Measurements from ENCODE around the gene OR6M1. TPM values are rescaled to one million over a fixed set of nuclear protein-coding genes. Genes with fewer than 3 reads are reported as not detected.

The OR6M1 gene
- total RNA-seq, 2 experiments from 2014 or later, result not detected

DNA sequence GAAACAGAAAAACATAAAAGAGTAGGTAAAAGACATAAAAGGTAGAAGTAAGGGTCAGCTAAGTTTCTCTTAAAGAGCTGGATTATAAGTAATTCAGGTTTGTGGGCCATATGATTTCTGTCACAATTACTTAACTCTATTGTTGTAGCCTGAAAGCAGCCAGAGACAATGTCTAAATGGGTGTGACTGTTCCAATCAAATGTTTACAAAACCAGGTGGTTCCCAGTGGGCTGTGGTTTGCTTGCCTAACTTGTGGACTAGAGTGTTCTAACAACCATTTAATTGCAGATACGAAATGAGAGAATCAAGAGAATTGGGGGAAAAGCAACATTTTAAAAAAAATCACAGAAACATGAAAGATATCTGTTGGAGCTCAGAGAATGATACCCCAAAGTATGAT is 22.6 kb downstream of the OR6M1 start:
- no peak overlapping the region for H3K27ac ChIP-seq (ENCODE audit: low read depth, low read length, poor library complexity, severe bottlenecking)
- no peaks in the 10 kb centered on the region for H4K20me1 ChIP-seq (ENCODE audit: insufficient read depth, low read length)
- intact Hi-C loops (cut with micrococcal nuclease; ENCODE audit: unreplicated experiment), result no loop called here
- no TSS peak for BruUV-seq (replicated peaks)
- H3K36me3 ChIP-seq (ENCODE audit: insufficient read depth, low read length), result no peaks in the 10 kb centered on the region
- no peaks in the 10 kb centered on the region for H3K9me2 ChIP-seq (ENCODE audit: insufficient read depth, low read length)
- ChIA-PET CTCF (ENCODE audit: unreplicated experiment) (no interaction called here), POLR2A (interaction anchor here (0.9 to 1.3 kb wide), 2 partner anchors 18 to 40 kb away, joined by 3 to 4 read pairs; no protein-coding TSS in a partner anchor)
- DNase-seq (ENCODE audit: low spot score), result no peak
- H2AFZ ChIP-seq (ENCODE audit: low read length), result no peak overlapping the region
- no peak overlapping the region for H3K4me2 ChIP-seq (ENCODE audit: low read length)
- H3K4me1 ChIP-seq (ENCODE audit: insufficient read depth, low read length, poor library complexity, severe bottlenecking), result no peaks in the 10 kb centered on the region
- TF ChIP-seq EZH2phosphoT487 (IDR thresholded peaks at IDR 0.05; ENCODE audit: borderline replicate concordance, low read depth, low read length), result no peak
- TF ChIP-seq, protein P1, sequence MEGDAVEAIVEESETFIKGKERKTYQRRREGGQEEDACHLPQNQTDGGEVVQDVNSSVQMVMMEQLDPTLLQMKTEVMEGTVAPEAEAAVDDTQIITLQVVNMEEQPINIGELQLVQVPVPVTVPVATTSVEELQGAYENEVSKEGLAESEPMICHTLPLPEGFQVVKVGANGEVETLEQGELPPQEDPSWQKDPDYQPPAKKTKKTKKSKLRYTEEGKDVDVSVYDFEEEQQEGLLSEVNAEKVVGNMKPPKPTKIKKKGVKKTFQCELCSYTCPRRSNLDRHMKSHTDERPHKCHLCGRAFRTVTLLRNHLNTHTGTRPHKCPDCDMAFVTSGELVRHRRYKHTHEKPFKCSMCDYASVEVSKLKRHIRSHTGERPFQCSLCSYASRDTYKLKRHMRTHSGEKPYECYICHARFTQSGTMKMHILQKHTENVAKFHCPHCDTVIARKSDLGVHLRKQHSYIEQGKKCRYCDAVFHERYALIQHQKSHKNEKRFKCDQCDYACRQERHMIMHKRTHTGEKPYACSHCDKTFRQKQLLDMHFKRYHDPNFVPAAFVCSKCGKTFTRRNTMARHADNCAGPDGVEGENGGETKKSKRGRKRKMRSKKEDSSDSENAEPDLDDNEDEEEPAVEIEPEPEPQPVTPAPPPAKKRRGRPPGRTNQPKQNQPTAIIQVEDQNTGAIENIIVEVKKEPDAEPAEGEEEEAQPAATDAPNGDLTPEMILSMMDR (conservative IDR thresholded peaks at IDR 0.05; ENCODE audit: low read length), result no peak
- no peaks in the 10 kb centered on the region for H3K9me3 ChIP-seq (ENCODE audit: low read length)
- no peak overlapping the region for H3K4me3 ChIP-seq (ENCODE audit: low read depth, low read length, poor library complexity, severe bottlenecking)
- no peaks in the 10 kb centered on the region for H3K79me2 ChIP-seq (ENCODE audit: insufficient read depth, low read depth, low read length)

DNA sequence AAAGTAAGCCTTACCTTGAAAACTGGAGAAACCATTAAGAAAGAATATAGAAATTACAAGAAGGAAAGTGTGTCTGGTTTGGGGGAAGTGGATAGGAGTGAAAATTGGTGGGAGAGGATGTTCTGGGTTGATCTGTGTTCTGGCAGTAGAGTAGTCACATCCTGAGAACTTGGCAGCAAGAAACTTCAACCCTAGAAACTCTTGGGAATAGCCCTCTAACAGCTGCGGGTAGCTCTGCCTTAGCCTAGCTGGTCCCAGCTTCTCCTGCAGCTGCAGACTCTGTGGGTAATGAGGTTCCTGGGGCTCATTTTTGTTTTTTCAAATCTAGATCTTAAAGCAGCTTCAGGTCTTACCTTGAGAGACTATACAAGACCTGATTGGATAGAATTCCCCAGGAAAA is 27.6 kb downstream of the OR6M1 start:
- Histone ChIP-seq H3K4me2 (ENCODE audit: low read length) (no peak overlapping the region), H3K9me3 (ENCODE audit: low read length) (no peaks in the 10 kb centered on the region), H3K79me2 (ENCODE audit: insufficient read depth, low read depth, low read length) (no peaks in the 10 kb centered on the region), H3K4me3 (ENCODE audit: low read depth, low read length, poor library complexity, severe bottlenecking) (no peak overlapping the region), H4K20me1 (ENCODE audit: insufficient read depth, low read length) (no peaks in the 10 kb centered on the region), H2AFZ (ENCODE audit: low read length) (no peak overlapping the region), H3K4me1 (ENCODE audit: insufficient read depth, low read length, poor library complexity, severe bottlenecking) (no peaks in the 10 kb centered on the region), H3K27ac (ENCODE audit: low read depth, low read length, poor library complexity, severe bottlenecking) (no peak overlapping the region), H3K36me3 (ENCODE audit: insufficient read depth, low read length) (no peaks in the 10 kb centered on the region), H3K9me2 (ENCODE audit: insufficient read depth, low read length) (0 out of 2 replicates have a peak, but pooled peaks cover 3% of the 10 kb centered on the region)
- BruUV-seq (replicated peaks), result no TSS peak
- TF ChIP-seq EZH2phosphoT487 (IDR thresholded peaks at IDR 0.05; ENCODE audit: borderline replicate concordance, low read depth, low read length), result no peak
- TF ChIP-seq, protein P1 (conservative IDR thresholded peaks at IDR 0.05; ENCODE audit: low read length), result no peak
- ChIA-PET POLR2A (no interaction called here), CTCF (ENCODE audit: unreplicated experiment) (no interaction called here)
- DNase-seq (ENCODE audit: low spot score), result no peak
- intact Hi-C loops (cut with micrococcal nuclease; ENCODE audit: unreplicated experiment), result no loop called here

GRCh38 chr11:123775715-123776549 is 30.2 kb downstream of the OR6M1 start:
- Histone ChIP-seq H3K27ac (ENCODE audit: low read depth, low read length, poor library complexity, severe bottlenecking) (no peak overlapping the region), H4K20me1 (ENCODE audit: insufficient read depth, low read length) (no peaks in the 10 kb centered on the region), H3K9me2 (ENCODE audit: insufficient read depth, low read length) (0 out of 2 replicates have a peak, but pooled peaks cover 3% of the 10 kb centered on the region), H3K9me3 (ENCODE audit: low read length) (no peaks in the 10 kb centered on the region), H3K4me2 (ENCODE audit: low read length) (no peak overlapping the region), H3K36me3 (ENCODE audit: insufficient read depth, low read length) (no peaks in the 10 kb centered on the region), H2AFZ (ENCODE audit: low read length) (no peak overlapping the region), H3K4me1 (ENCODE audit: insufficient read depth, low read length, poor library complexity, severe bottlenecking) (no peaks in the 10 kb centered on the region), H3K79me2 (ENCODE audit: insufficient read depth, low read depth, low read length) (no peaks in the 10 kb centered on the region), H3K4me3 (ENCODE audit: low read depth, low read length, poor library complexity, severe bottlenecking) (no peak overlapping the region)
- TF ChIP-seq, protein P1 (conservative IDR thresholded peaks at IDR 0.05; ENCODE audit: low read length), result no peak
- no peak for TF ChIP-seq EZH2phosphoT487 (IDR thresholded peaks at IDR 0.05; ENCODE audit: borderline replicate concordance, low read depth, low read length)
- BruUV-seq (replicated peaks), result no TSS peak
- intact Hi-C loops (cut with micrococcal nuclease; ENCODE audit: unreplicated experiment), result no loop called here
- ChIA-PET POLR2A (no interaction called here), CTCF (ENCODE audit: unreplicated experiment) (no interaction called here)
- no peak for DNase-seq (ENCODE audit: low spot score)

All from OCI-LY7 (cell line).